HUES6 (cell line): Measurements from ENCODE around the gene FOSL2.

Experiments
- H3K27ac ChIP-seq: 2 replicates; pipeline ENCODE4 v1.7.0; 2013; ENCODE audit warnings: low read depth, mild to moderate bottlenecking, low read length, inconsistent platforms
- H3K27me3 ChIP-seq: 2 replicates; pipeline ENCODE4 v1.6.1; 2013; ENCODE audit warnings: low read length; ENCODE audit not compliant: control insufficient read depth, insufficient read depth
- H3K36me3 ChIP-seq: 2 replicates; pipeline ENCODE4 v1.6.1; 2013; ENCODE audit warnings: low read length; ENCODE audit not compliant: control insufficient read depth, insufficient read depth
- H3K4me1 ChIP-seq: 2 replicates; pipeline ENCODE4 v1.6.1; 2013; ENCODE audit warnings: low read length; ENCODE audit not compliant: control insufficient read depth, insufficient read depth
- H3K4me3 ChIP-seq: 2 replicates; pipeline ENCODE4 v1.5.1; 2013; ENCODE audit warnings: low read depth, low read length
- H3K9ac ChIP-seq: one replicate; pipeline ENCODE4 v1.6.1; 2013; ENCODE audit warnings: mild to moderate bottlenecking, low read length
- H3K9me3 ChIP-seq: 2 replicates; pipeline ENCODE4 v1.6.1; 2013; ENCODE audit warnings: low read depth, low read length; ENCODE audit not compliant: control insufficient read depth, insufficient read depth

FOSL2 gene

DNA sequence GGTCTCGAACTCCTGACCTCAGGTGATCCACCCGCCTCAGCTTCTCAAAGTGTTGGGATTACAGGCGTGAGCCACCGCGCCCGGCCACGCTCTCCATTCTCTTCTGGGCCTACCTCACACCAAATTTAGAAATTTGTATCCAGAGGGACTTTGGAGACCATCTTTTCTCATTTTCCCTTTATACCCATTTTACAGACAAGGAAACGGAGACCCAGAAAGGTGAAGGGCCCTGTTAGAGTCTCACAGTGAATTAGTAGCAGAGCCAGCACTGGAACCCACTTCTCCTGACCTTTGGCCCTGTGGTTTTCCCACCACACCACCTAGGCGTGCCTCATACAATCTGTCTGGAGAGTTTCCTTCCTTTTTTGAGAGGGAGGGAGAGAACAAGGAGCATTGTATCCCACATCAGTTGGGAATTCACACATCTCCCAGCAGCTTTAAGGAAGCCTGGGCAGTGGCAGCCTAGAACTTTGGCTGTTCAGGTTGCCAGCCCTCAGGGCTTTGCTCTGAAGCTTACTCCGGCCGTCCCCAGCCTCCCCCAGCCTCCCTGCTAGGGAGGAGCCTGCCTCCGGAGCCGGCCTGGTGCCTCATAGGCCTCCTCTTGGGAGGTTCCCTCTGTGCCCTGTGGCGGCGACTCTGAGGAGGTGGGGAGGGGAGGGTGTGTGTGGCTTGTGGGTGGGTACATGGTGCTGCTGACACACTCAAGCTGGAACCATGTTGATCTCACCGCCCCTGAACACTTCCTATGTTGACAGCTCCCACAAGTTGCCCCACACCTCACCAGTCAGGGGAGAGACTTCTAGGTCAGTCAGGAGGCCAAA is 13.8 kb downstream of the FOSL2 start:
- Histone ChIP-seq H3K36me3 (peaks cover 16% of the 10 kb centered on the region), H3K9me3 (no peaks in the 10 kb centered on the region), H3K4me3 (no peak overlapping the region), H3K27ac (no peak overlapping the region), H3K4me1 (no peaks in the 10 kb centered on the region; the same call in 1 of the 2 replicates), H3K27me3 (no peaks in the 10 kb centered on the region), H3K9ac (no peak overlapping the region)

GRCh38 chr2:28407131-28407975 is 14.7 kb downstream of the FOSL2 start:
- H3K4me1 ChIP-seq, result no peaks in the 10 kb centered on the region; the same call in 1 of the 2 replicates
- H3K27me3 ChIP-seq, result no peaks in the 10 kb centered on the region
- H3K36me3 ChIP-seq, result peaks cover 25% of the 10 kb centered on the region
- H3K4me3 ChIP-seq, result no peak overlapping the region
- H3K9me3 ChIP-seq, result no peaks in the 10 kb centered on the region
- H3K9ac ChIP-seq, result no peak overlapping the region
- no peak overlapping the region for H3K27ac ChIP-seq

DNA sequence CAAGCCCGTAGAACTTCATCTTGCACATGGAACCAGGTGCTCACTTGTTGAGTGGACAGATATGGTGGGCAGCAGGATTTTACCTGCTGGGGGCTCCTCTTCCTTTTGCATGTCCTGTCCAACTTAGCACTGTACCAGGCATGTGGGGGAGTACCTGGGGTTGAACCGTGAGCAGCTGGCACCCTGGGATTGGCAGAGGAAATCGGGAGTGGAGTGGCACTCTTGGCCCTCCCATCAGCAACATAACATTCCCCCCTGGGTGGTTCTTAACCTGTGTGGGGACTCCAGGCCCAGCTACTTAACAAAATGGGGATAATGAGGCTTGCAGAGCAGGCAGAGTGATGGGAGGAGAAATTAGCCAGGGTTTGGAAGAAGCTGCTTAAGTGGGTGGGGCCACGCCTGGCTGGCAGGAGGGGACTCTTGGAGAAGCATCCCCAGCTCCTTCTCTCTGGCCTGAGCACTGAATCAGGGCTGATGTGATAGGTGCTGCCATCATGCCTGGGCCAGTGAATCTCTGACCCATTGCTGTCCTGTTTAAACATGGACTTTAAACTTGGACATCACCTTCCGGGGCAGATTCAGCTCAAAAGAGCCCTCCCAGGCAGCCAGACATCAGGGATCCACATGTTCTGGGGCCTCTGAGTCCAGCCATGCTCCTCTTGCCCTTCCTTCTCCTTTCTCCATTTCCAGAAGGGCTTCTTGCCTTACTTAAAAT is 15.5 kb downstream of the FOSL2 start:
- no peak overlapping the region for H3K27ac ChIP-seq
- no peaks in the 10 kb centered on the region for H3K27me3 ChIP-seq
- no peak overlapping the region for H3K4me3 ChIP-seq
- no peaks in the 10 kb centered on the region for H3K9me3 ChIP-seq
- H3K36me3 ChIP-seq, result peaks cover 32% of the 10 kb centered on the region
- H3K4me1 ChIP-seq, result peaks cover 2% of the 10 kb centered on the region; the same call in 1 of the 2 replicates
- H3K9ac ChIP-seq, result no peak overlapping the region

- Histone ChIP-seq H3K36me3 (peaks cover 30% of the 10 kb centered on the region), H3K27ac (no peak overlapping the region), H3K27me3 (no peaks in the 10 kb centered on the region), H3K4me1 (peaks cover 10% of the 10 kb centered on the region; the same call in 1 of the 2 replicates), H3K4me3 (no peak overlapping the region), H3K9me3 (no peaks in the 10 kb centered on the region), H3K9ac (no peak overlapping the region)
These were observed 16.3 kb downstream of the FOSL2 start for GRCh38 chr2:28408764-28409599.

- Histone ChIP-seq H3K9me3 (no peaks in the 10 kb centered on the region), H3K4me1 (peaks cover 10% of the 10 kb centered on the region; the same call in 1 of the 2 replicates), H3K36me3 (peaks cover 19% of the 10 kb centered on the region), H3K27ac (no peak overlapping the region), H3K27me3 (no peaks in the 10 kb centered on the region), H3K4me3 (no peak overlapping the region), H3K9ac (no peak overlapping the region)
These were observed 18.6 kb downstream of the FOSL2 start for GRCh38 chr2:28411166-28411755.

DNA sequence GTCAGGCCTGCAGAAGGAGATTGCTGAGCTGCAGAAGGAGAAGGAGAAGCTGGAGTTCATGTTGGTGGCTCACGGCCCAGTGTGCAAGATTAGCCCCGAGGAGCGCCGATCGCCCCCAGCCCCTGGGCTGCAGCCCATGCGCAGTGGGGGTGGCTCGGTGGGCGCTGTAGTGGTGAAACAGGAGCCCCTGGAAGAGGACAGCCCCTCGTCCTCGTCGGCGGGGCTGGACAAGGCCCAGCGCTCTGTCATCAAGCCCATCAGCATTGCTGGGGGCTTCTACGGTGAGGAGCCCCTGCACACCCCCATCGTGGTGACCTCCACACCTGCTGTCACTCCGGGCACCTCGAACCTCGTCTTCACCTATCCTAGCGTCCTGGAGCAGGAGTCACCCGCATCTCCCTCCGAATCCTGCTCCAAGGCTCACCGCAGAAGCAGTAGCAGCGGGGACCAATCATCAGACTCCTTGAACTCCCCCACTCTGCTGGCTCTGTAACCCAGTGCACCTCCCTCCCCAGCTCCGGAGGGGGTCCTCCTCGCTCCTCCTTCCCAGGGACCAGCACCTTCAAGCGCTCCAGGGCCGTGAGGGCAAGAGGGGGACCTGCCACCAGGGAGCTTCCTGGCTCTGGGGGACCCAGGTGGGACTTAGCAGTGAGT is 19.4 kb downstream of the FOSL2 start:
- H3K36me3 ChIP-seq, result peaks cover 19% of the 10 kb centered on the region

DNA sequence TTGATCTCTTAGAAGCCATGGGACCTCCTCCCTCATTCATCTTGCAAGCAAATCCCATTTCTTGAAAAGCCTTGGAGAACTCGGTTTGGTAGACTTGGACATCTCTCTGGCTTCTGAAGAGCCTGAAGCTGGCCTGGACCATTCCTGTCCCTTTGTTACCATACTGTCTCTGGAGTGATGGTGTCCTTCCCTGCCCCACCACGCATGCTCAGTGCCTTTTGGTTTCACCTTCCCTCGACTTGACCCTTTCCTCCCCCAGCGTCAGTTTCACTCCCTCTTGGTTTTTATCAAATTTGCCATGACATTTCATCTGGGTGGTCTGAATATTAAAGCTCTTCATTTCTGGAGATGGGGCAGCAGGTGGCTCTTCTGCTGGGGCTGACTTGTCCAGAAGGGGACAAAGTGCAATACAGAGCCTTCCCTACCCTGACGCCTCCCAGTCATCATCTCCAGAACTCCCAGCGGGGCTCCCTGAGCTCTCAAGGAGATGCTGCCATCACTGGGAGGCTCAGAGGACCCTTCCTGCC is 20.0 kb downstream of the FOSL2 start:
- H3K36me3 ChIP-seq, result peaks cover 19% of the 10 kb centered on the region

More for the DNA sequence above, 19.4 kb downstream of the FOSL2 start:
- no peak overlapping the region for H3K9ac ChIP-seq
- no peaks in the 10 kb centered on the region for H3K9me3 ChIP-seq
- no peak overlapping the region for H3K27ac ChIP-seq
- no peak overlapping the region for H3K4me3 ChIP-seq
- no peaks in the 10 kb centered on the region for H3K27me3 ChIP-seq
- H3K4me1 ChIP-seq, result peaks cover 10% of the 10 kb centered on the region; the same call in 1 of the 2 replicates

DNA sequence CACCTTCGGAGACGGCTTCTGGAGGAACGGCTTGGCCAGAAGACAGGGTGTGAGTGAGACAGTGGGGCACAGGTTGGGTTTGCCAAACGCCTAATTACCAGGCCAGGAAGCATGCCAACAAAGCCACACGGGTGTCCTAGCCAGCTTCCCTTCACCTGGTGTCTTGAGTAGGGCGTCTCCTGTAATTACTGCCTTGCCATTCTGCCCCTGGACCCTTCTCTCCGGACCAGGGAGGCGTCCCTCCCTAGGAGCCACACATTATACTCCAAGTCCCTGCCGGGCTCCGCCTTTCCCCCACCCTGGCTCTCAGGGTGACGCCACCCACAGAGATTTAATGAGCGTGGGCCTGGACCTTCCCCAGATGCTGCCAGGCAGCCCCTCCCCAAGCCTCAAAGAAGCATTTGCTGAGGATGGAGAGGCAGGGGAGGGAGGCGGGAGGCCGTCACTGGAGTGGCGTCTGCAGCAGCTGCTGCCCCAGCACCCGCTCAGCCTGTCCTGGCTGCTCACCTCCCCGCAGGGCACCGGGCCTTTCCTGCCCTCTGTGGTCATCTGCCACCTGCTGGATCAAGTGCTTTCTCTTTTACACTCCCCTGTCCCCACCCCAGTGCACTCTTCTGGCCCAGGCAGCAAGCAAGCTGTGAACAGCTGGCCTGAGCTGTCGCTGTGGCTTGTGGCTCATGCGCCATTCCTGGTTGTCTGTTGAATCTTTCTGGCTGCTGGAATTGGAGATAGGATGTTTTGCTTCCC is 20.7 kb downstream of the FOSL2 start:
- H3K9ac ChIP-seq, result no peak overlapping the region
- no peaks in the 10 kb centered on the region for H3K9me3 ChIP-seq
- peaks cover 10% of the 10 kb centered on the region; the same call in 1 of the 2 replicates for H3K4me1 ChIP-seq
- no peak overlapping the region for H3K4me3 ChIP-seq
- H3K36me3 ChIP-seq, result peaks cover 19% of the 10 kb centered on the region
- H3K27ac ChIP-seq, result no peak overlapping the region
- no peaks in the 10 kb centered on the region for H3K27me3 ChIP-seq

More for the DNA sequence above, 20.0 kb downstream of the FOSL2 start:
- Histone ChIP-seq H3K4me3 (no peak overlapping the region), H3K9ac (no peak overlapping the region), H3K27me3 (no peaks in the 10 kb centered on the region), H3K9me3 (no peaks in the 10 kb centered on the region), H3K27ac (no peak overlapping the region), H3K4me1 (peaks cover 10% of the 10 kb centered on the region; the same call in 1 of the 2 replicates)

- Histone ChIP-seq H3K27me3 (no peaks in the 10 kb centered on the region), H3K4me3 (no peak overlapping the region), H3K36me3 (peaks cover 19% of the 10 kb centered on the region), H3K9ac (no peak overlapping the region), H3K4me1 (peaks cover 10% of the 10 kb centered on the region; the same call in 1 of the 2 replicates), H3K27ac (no peak overlapping the region), H3K9me3 (no peaks in the 10 kb centered on the region)
These were observed 21.2 kb downstream of the FOSL2 start for GRCh38 chr2:28413899-28414295.
